AG10803 (cell line): ENCODE results near the gene ALK.

Experiments
- DNase-seq: peaks from one replicate; pipeline ENCODE4 v3.0.0; 2010; ENCODE audit warnings: low read depth
- H3K4me3 ChIP-seq: 2 replicates; pipeline ENCODE4 v1.5.1; 2011; ENCODE audit warnings: mild to moderate bottlenecking, low read length, control low read depth
- CTCF ChIP-seq: conservative IDR thresholded peaks from 2 replicates; pipeline ENCODE4 v1.5.1; 2011; ENCODE audit warnings: mild to moderate bottlenecking, low read length, control low read depth, inconsistent platforms

ALK gene

DNA sequence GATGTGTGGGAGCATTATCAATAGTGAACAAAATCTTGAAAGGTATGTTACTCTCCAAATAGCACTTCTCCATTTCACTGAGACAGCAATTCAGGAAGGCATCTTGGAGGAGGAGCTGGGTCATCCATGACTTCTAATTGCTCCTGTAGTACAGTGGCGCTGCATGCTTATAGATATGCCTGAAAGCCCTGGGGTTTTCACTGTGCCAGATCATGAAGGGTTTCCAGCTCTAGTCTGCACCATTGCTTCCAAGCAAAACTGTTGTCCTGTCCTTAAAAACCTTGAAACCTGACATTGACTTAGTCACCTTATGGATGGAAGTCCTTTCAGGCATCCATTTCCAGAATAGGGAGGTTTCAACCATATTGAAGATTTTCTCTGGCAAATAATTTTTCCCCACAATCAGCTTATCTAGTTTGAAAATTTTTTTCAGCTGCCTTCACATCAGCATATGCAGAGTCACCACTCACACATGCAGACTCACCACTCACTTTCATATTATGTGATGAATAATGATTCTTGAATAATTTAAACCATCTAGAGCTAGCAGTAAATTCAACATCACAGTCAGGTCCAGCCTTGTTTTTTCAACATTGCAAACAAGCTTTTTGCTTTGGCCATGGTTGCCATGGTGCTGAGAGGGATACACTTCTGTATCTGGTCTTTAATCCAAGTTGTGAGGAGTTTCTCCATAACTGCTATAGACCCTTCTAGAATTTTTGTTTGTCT lies 509.0 kb downstream of the ALK start:
- no peak for DNase-seq
- H3K4me3 ChIP-seq = no peak overlapping the region
- no peak for TF ChIP-seq CTCF

- TF ChIP-seq CTCF = no peak
- DNase-seq = no peak
- no peak overlapping the region for H3K4me3 ChIP-seq
Measured at GRCh38 chr2:29405707-29406106, 515.7 kb downstream of the ALK start.

DNA sequence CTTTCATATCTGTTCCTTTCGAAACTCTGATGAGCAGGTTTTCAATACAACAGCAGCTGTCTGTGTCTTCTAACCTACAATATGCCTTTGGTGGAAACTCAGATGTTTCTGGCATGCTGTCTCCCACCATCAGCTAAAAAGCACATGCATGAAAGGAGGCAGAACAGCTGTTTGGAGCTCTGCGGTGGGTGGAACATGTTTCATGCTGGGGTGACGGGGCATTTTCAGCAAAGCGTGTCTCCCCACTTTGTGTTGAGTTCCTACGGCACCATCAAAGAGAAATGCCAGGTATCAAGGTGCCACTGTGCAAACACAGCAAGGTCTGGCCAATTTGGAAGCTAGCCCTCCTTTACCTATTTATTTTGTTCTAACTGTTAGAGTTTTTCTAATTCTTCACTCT lies 516.1 kb downstream of the ALK start:
- no peak for TF ChIP-seq CTCF
- H3K4me3 ChIP-seq = no peak overlapping the region
- DNase-seq = no peak

DNA sequence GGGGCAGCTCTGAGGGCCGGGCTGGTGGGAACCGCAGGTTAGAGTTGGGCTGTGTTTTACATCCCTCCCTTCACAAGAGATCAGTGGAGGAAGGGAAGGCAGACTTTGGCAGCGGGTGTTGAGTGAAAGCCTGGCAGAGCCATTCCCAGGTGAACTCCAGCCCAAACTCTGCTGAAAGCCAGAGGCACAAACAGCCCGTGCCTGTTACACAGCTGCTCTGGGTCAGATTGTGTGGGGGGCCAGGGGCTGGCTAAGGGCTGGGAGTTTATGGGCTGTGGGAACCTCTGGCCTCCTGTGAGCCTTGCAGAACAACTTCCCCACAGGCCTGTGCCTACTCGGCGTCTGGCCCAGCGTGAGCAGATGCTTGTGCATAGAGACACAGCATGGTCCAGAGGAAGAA lies 519.4 kb downstream of the ALK start:
- no peak for DNase-seq
- TF ChIP-seq CTCF = no peak
- H3K4me3 ChIP-seq = no peak overlapping the region

DNA sequence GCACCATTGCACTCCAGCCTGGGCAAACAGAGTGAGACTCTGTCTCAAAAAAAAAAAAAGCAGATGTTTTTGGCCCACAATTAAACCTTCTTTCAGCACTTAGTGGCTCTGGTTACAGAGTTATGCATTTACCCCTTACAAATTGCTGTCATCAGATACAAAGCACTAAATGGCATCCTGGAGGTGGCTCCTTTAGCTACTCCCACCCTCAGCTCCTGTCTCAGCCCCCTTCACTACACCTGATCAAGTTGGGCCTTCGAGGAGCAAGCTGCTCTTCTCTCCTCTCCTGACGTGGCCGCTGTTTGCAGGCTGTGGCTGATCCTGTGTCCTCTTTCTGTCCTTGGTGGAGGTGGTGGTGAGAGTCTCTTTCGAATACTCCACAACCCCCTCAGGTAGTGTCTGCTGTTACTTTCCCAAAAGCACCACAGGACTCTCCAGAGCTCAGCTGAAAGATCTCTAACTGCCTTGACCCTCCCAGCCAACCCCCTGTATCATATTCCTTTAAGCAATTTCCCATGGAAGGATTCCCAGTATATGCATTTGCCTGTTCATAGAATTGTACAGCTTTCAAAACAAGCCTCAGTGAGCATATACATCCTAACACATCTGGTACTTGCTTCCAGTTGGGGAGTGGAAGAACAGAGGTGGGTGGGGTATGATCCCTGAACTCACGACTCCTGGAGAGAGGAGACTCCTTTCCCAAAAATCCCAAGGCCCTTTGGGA lies 520.3 kb downstream of the ALK start:
- no peak overlapping the region for H3K4me3 ChIP-seq
- DNase-seq = no peak
- no peak for TF ChIP-seq CTCF

GRCh38 chr2:29398384-29399237 lies 522.8 kb downstream of the ALK start:
- DNase-seq = no peak
- no peak for TF ChIP-seq CTCF

More at GRCh38 chr2:29398384-29399237, 522.8 kb downstream of the ALK start:
- H3K4me3 ChIP-seq = no peak overlapping the region
